Astrocyte (in vitro differentiated cells and primary cell): ENCODE results near the gene RNF44. TPM values are rescaled to one million over a fixed set of nuclear protein-coding genes. Genes with fewer than 3 reads are reported as not detected.

ENCODE experiments used
- DNase-seq: peaks from one replicate; pipeline ENCODE4 v3.0.0-alpha.2; 2010; ENCODE audit warnings: low read depth
- FAIRE-seq: peaks from 2 replicates; lab custom pipeline; 2011; peaks lifted over from hg19 to GRCh38; lab: Jason Lieb, UNC
- H2AFZ ChIP-seq: 2 replicates; pipeline ENCODE4 v1.6.0; 2012; ENCODE audit warnings: low read depth, low read length, inconsistent platforms
- H3K27ac ChIP-seq: 2 replicates; pipeline ENCODE4 v1.5.1; 2011; ENCODE audit warnings: low read depth, low read length, inconsistent platforms
- H3K27me3 ChIP-seq: 2 replicates; pipeline ENCODE4 v1.6.0; 2011; ENCODE audit warnings: low read length, inconsistent platforms; ENCODE audit not compliant: insufficient read depth
- H3K36me3 ChIP-seq: 2 replicates; pipeline ENCODE4 v1.5.1; 2011; ENCODE audit warnings: low read length, inconsistent platforms; ENCODE audit not compliant: insufficient read depth
- H3K4me1 ChIP-seq: 2 replicates; pipeline ENCODE4 v1.5.1; 2011; ENCODE audit warnings: low read length, inconsistent platforms; ENCODE audit not compliant: insufficient read depth
- H3K4me2 ChIP-seq: 2 replicates; pipeline ENCODE4 v1.6.0; 2012; ENCODE audit warnings: low read length, inconsistent platforms
- H3K4me3 ChIP-seq: 2 replicates; pipeline ENCODE4 v1.5.1; 2011; ENCODE audit warnings: low read depth, mild to moderate bottlenecking, low read length, inconsistent platforms; ENCODE audit not compliant: insufficient read depth
- H3K79me2 ChIP-seq: 2 replicates; pipeline ENCODE4 v1.6.0; 2012; ENCODE audit warnings: mild to moderate bottlenecking, low read length, inconsistent platforms; ENCODE audit not compliant: insufficient read depth
- H3K9ac ChIP-seq: 2 replicates; pipeline ENCODE4 v1.6.0; 2012; ENCODE audit warnings: mild to moderate bottlenecking, low read length, inconsistent platforms
- H3K9me3 ChIP-seq: 2 replicates; pipeline ENCODE4 v1.5.1; 2012; ENCODE audit warnings: low read depth, mild to moderate bottlenecking, low read length, inconsistent platforms; ENCODE audit not compliant: insufficient read depth
- H4K20me1 ChIP-seq: 2 replicates; pipeline ENCODE4 v1.6.0; 2012; ENCODE audit warnings: low read length, inconsistent platforms; ENCODE audit not compliant: insufficient read depth
- H3K27ac Mint-ChIP-seq: one replicate; pipeline ENCODE4 v1.8.0; 2021; ENCODE audit warnings: mild to moderate bottlenecking, mixed read lengths; ENCODE audit not compliant: unreplicated experiment
- H3K27me3 Mint-ChIP-seq: one replicate; pipeline ENCODE4 v1.8.0; 2021; ENCODE audit warnings: low read depth, mixed read lengths; ENCODE audit not compliant: unreplicated experiment
- H3K36me3 Mint-ChIP-seq: one replicate; pipeline ENCODE4 v1.8.0; 2021; ENCODE audit warnings: low read depth, mixed read lengths; ENCODE audit not compliant: unreplicated experiment
- H3K4me1 Mint-ChIP-seq: one replicate; pipeline ENCODE4 v1.8.0; 2021; ENCODE audit warnings: low read depth, mixed read lengths; ENCODE audit not compliant: unreplicated experiment
- H3K4me3 Mint-ChIP-seq: one replicate; pipeline ENCODE4 v1.8.0; 2021; ENCODE audit warnings: mild to moderate bottlenecking, moderate library complexity, mixed read lengths; ENCODE audit not compliant: unreplicated experiment
- H3K9me3 Mint-ChIP-seq: one replicate; pipeline ENCODE4 v1.8.0; 2021; ENCODE audit warnings: mild to moderate bottlenecking, mixed read lengths; ENCODE audit not compliant: unreplicated experiment
- EZH2 ChIP-seq: IDR thresholded peaks from 2 replicates; pipeline ENCODE4 v1.6.1; 2012; ENCODE audit warnings: mild to moderate bottlenecking, low read length, inconsistent platforms; ENCODE audit not compliant: insufficient read depth
- total RNA-seq: library from RNA; stranded (reverse); gene quantifications from 2 replicates; pipeline ENCODE4 v1.2.1, GENCODE V29; 2021
- TF ChIP-seq, protein P1 (sequence below): IDR thresholded peaks from 2 replicates; pipeline ENCODE4 v1.5.1; 2011; ENCODE audit warnings: low read depth, mild to moderate bottlenecking, inconsistent platforms, low read length, moderate library complexity; ENCODE audit not compliant: insufficient read depth

Gene RNF44
- total RNA-seq, 1 donor from 2014 or later: 59.8 TPM

DNA sequence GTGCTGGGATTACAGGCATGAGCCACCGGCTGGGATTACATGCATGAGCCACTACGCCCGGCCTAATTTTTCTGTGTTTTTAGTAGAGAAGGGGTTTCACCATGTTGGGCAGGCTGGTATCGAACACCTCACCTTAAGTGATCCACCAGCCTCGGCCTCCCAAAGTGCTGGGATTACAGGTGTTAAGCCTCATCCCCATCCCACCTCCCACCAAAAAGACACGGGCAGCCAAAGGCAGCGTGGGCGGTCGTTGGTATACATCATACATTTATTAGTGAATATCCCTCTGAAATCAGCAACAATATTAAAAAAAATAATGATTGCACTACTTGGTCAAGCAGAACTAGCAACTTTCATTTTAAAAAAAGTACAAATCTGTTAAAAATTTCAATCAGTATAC, 10.7 kb downstream of the RNF44 start:
- FAIRE-seq (no peak), DNase-seq (no peak)
- H2AFZ ChIP-seq: no peak overlapping the region
- Mint-ChIP-seq H3K27ac (no peak overlapping the region), H3K9me3 (no peaks in the 10 kb centered on the region), H3K4me1 (no peaks in the 10 kb centered on the region), H3K36me3 (peaks cover 2% of the 10 kb centered on the region), H3K27me3 (no peaks in the 10 kb centered on the region), H3K4me3 (no peak overlapping the region)
- no peak for TF ChIP-seq EZH2
- TF ChIP-seq, protein P1, sequence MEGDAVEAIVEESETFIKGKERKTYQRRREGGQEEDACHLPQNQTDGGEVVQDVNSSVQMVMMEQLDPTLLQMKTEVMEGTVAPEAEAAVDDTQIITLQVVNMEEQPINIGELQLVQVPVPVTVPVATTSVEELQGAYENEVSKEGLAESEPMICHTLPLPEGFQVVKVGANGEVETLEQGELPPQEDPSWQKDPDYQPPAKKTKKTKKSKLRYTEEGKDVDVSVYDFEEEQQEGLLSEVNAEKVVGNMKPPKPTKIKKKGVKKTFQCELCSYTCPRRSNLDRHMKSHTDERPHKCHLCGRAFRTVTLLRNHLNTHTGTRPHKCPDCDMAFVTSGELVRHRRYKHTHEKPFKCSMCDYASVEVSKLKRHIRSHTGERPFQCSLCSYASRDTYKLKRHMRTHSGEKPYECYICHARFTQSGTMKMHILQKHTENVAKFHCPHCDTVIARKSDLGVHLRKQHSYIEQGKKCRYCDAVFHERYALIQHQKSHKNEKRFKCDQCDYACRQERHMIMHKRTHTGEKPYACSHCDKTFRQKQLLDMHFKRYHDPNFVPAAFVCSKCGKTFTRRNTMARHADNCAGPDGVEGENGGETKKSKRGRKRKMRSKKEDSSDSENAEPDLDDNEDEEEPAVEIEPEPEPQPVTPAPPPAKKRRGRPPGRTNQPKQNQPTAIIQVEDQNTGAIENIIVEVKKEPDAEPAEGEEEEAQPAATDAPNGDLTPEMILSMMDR: no peak
- no peaks in the 10 kb centered on the region for H3K9me3 ChIP-seq
- no peak overlapping the region for H3K27ac ChIP-seq
- peaks cover 9% of the 10 kb centered on the region for H4K20me1 ChIP-seq
- H3K27me3 ChIP-seq: no peaks in the 10 kb centered on the region
- no peaks in the 10 kb centered on the region for H3K36me3 ChIP-seq
- no peak overlapping the region for H3K9ac ChIP-seq
- no peak overlapping the region for H3K4me3 ChIP-seq
- no peak overlapping the region for H3K4me2 ChIP-seq
- H3K79me2 ChIP-seq: peaks cover 3% of the 10 kb centered on the region
- H3K4me1 ChIP-seq: peaks cover 4% of the 10 kb centered on the region

DNA sequence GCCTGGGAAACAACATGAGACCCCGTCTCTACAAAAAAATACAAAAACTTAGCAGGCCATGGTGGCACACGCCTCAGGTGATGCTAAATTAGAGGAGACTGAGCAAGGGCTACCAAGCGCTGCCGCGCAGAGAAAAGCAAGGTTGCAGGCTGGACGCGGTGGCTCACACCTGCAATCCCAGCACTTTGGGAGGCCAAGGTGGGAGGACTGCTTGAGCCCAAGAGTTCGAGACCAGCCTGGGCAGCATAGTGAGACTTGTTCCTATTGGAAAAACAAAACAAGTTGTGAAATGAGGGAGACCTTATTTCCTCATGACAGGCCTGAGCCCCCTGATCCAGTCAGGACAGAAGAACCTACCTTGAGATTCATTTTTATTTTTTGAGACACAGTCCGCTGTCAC, 11.5 kb downstream of the RNF44 start:
- H3K4me1 ChIP-seq: no peaks in the 10 kb centered on the region
- no peak for FAIRE-seq
- H2AFZ ChIP-seq: no peak overlapping the region
- no peak overlapping the region for H3K4me2 ChIP-seq
- no peaks in the 10 kb centered on the region for H3K9me3 ChIP-seq
- Mint-ChIP-seq H3K4me1 (no peaks in the 10 kb centered on the region), H3K4me3 (no peak overlapping the region), H3K27me3 (peaks cover 6% of the 10 kb centered on the region), H3K27ac (no peak overlapping the region), H3K36me3 (peaks cover 2% of the 10 kb centered on the region), H3K9me3 (no peaks in the 10 kb centered on the region)
- no peak for DNase-seq
- H3K27ac ChIP-seq: no peak overlapping the region
- no peak overlapping the region for H3K9ac ChIP-seq
- no peaks in the 10 kb centered on the region for H3K27me3 ChIP-seq
- TF ChIP-seq, protein P1: no peak
- TF ChIP-seq EZH2: no peak
- H3K4me3 ChIP-seq: no peak overlapping the region
- H4K20me1 ChIP-seq: peaks cover 4% of the 10 kb centered on the region
- no peaks in the 10 kb centered on the region for H3K79me2 ChIP-seq
- no peaks in the 10 kb centered on the region for H3K36me3 ChIP-seq

DNA sequence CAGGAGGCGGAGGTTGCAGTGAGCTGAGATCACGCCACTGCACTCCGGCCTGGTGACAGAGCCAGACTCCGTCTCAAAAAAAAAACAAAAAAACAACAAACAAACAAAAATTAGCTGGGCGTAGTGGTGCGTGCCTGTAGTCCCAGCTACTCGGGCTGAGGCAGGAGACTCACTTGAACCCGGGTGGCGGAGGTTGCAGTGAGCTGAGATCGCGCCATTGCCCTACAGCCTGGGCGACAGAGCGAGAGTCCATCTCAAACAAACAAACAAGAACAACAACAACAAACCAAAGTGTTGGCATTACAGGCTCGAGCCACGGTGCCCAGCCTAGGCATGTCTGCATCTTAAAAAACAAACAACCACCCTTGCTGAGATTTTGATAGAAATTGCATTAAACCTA, 12.2 kb downstream of the RNF44 start:
- peaks cover 13% of the 10 kb centered on the region for H3K27me3 Mint-ChIP-seq
- Histone ChIP-seq H3K27me3 (no peaks in the 10 kb centered on the region), H3K9me3 (no peaks in the 10 kb centered on the region), H3K36me3 (no peaks in the 10 kb centered on the region), H3K4me2 (no peak overlapping the region), H2AFZ (no peak overlapping the region), H3K27ac (no peak overlapping the region), H3K4me1 (no peaks in the 10 kb centered on the region), H3K9ac (no peak overlapping the region), H4K20me1 (peaks cover 4% of the 10 kb centered on the region), H3K79me2 (no peaks in the 10 kb centered on the region), H3K4me3 (no peak overlapping the region)
- H3K4me1 Mint-ChIP-seq: no peaks in the 10 kb centered on the region
- TF ChIP-seq EZH2: no peak
- TF ChIP-seq, protein P1: no peak
- H3K9me3 Mint-ChIP-seq: no peaks in the 10 kb centered on the region
- H3K4me3 Mint-ChIP-seq: no peak overlapping the region
- peaks cover 2% of the 10 kb centered on the region for H3K36me3 Mint-ChIP-seq
- DNase-seq (no peak), FAIRE-seq (no peak)
- H3K27ac Mint-ChIP-seq: no peak overlapping the region
